AG09309 (cell line): Measurements from ENCODE around the gene ARHGAP10.

ENCODE experiments used
- DNase-seq: peaks from one replicate; pipeline ENCODE4 v3.0.0-alpha.2; 2010; ENCODE audit warnings: low read depth
- H3K4me3 ChIP-seq: 2 replicates; pipeline ENCODE4 v1.5.1; 2011; ENCODE audit warnings: mild to moderate bottlenecking, low read depth, low read length, moderate library complexity; ENCODE audit not compliant: control insufficient read depth
- CTCF ChIP-seq: IDR thresholded peaks from 2 replicates; pipeline ENCODE4 v1.5.1; 2011; ENCODE audit warnings: mild to moderate bottlenecking, low read depth, low read length, inconsistent platforms; ENCODE audit not compliant: insufficient read depth, control insufficient read depth; ENCODE audit errors: missing control alignments

The ARHGAP10 gene

GRCh38 chr4:148030193-148030873 lies 298.4 kb downstream of the ARHGAP10 start:
- peak; percentile 65 for DNase-seq
- TF ChIP-seq CTCF, result no peak

GRCh38 chr4:148034813-148035212 lies 302.9 kb downstream of the ARHGAP10 start:
- no peak for TF ChIP-seq CTCF
- DNase-seq, result no peak
- H3K4me3 ChIP-seq, result no peak overlapping the region

More at GRCh38 chr4:148030193-148030873, 298.4 kb downstream of the ARHGAP10 start:
- H3K4me3 ChIP-seq, result no peak overlapping the region

GRCh38 chr4:148041606-148042329 lies 309.9 kb downstream of the ARHGAP10 start:
- DNase-seq, result no peak
- no peak for TF ChIP-seq CTCF
- H3K4me3 ChIP-seq, result no peak overlapping the region

- DNase-seq, result no peak
Measured at GRCh38 chr4:148044089-148044911, 312.4 kb downstream of the ARHGAP10 start.

GRCh38 chr4:148044912-148045352 lies 313.0 kb downstream of the ARHGAP10 start:
- TF ChIP-seq CTCF, result peak; percentile 17

More at GRCh38 chr4:148044089-148044911, 312.4 kb downstream of the ARHGAP10 start:
- H3K4me3 ChIP-seq, result no peak overlapping the region
- no peak for TF ChIP-seq CTCF

GRCh38 chr4:148048598-148048997 lies 316.7 kb downstream of the ARHGAP10 start:
- TF ChIP-seq CTCF, result no peak
- H3K4me3 ChIP-seq, result no peak overlapping the region
- DNase-seq, result no peak

More at GRCh38 chr4:148044912-148045352, 313.0 kb downstream of the ARHGAP10 start:
- no peak for DNase-seq
- no peak overlapping the region for H3K4me3 ChIP-seq
